Fibroblast of skin of right quadriceps (primary cell): ENCODE results near the gene UQCC2.

Experiments
- DNase-seq: peaks from one replicate; pipeline ENCODE4 v3.0.0-alpha.2; 2013

UQCC2 gene

DNA sequence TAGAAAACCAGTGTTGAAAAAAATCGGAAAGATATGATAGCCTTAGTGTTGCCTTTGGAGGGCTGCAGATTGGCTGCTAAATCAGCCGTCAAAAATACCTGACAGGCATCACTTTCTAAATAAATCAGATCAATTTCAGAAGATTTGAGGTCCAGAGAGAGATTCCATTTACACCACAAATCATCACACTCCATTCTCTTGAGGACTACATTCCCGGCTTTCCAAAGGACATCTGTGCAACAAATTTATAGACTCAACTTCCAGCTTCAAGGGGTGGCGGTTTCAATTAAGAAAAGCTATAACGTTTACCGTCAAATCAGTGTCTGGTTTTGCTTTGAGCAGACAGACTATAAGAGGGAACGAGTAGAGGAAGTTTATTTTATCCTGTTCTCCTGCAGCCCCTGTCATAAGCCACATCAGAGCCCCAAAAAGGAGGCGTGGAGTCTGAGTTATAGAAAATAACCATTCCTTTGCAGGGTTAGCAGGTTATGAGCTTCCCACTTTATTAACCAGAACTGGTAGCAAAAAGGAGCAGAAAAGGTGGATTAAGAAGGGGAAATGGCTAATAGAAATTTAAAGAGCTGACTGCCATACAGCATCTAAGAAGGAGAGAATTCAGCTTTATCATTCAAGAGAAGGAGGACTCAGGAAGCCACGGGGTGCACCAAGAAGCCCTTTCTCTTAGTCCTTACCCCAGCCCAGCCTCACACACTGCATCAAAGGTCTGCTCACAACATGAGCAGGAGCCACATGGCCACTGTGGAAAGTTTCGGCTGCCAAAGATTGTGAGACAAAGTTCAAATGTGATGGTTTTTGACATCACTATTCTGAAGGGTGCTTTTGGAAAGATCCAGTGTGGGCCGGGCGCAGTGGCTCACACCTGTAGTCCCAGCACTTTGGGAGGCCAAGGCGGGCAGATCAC, 12.9 kb upstream of the UQCC2 start:
- no peak for DNase-seq

DNA sequence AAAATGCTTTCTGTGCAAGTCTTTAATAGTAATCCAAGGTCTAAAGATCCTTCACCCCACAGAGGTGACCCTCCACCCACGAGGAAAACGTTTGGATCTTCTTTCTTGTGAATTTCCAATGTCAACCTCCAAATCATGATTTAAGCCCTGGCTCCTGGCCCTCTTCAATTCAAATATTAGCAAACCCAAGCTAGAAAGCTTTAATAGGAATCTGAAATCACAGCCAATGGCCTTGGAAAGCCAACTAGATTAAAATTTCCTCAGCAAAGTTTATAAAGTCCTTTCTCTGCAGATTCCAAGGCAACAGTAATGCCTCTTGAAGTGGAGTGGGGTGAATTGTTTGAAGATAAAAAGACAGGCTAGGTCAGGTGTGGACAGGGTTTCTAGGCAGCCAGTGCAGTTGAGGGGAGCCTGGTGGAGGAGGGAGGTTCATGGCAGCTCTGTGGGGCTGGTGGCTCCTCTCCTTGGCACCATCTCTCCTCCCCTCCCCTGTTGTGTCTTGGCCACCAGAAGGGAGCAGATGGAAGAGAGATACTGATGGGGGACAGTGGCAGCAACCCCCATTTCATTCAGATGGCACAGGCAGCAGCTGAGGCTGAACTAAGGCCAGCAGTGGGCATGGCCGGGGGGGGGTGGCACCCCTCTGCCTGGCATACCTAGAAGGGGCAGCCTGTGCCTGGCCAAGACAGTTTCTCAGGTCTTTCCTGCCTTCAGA, 12.0 kb upstream of the UQCC2 start:
- DNase-seq = no peak

DNA sequence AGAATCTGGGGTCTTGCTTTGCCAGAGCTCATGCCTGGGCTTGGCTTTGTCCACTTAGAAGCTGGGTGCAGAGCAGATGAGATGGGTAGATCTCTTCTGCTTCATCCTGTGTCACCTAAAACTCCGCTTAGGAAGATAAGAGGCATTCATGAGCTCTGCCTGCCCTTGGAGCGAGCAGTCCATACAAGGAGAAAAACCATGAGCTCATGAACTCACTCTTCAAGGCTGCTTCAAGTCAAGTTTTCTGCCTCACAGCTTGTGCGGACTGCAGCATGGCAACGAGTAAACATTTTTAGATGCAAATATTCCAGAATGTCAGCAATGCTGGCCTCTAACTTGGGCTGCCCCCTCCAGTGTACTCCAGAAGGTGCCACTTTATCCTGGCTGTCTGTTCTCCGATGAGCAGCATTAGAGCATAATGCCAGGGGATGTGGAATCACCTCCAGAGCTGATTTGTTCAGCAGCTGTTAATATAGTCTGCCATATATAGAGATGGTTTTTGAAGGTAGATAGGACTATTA, 10.7 kb upstream of the UQCC2 start:
- no peak for DNase-seq

DNA sequence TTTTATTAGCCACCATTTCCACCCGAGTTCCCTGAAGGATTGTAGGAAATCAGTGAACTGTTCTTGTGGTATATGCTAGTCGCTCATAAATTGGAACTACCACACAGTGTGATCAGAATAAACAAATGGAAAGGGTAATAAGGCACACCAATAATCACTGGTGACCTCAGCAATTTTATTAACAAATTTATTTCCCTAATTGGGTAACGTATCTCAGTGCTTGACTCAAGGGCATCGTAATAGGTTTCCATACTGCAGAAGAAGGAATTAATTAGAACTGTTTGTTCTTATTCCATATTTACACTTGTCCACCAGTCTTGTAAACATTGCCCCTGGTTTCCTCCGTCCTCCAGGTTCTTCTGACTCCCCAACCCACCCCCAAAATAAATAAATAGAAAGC, 10.0 kb upstream of the UQCC2 start:
- no peak for DNase-seq

DNA sequence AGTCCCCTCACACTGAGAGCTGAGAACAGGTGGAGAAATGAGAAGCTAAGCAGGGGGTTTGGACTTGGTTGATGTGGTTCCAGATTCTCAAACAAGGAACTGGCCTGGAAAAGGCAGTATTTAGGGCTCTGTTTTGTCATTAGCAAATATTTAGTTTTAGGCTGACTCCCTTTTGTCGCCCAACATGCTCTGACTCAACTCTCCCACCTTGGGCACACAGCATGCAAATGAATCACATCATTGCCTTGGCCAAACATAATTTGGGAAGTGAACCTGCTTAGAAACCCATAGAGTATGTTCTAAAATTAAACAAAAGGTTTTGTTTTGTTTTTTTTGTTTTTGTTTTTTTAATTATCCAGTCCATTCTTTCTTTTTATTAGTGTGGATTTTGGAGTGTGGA, 9.5 kb upstream of the UQCC2 start:
- no peak for DNase-seq

DNA sequence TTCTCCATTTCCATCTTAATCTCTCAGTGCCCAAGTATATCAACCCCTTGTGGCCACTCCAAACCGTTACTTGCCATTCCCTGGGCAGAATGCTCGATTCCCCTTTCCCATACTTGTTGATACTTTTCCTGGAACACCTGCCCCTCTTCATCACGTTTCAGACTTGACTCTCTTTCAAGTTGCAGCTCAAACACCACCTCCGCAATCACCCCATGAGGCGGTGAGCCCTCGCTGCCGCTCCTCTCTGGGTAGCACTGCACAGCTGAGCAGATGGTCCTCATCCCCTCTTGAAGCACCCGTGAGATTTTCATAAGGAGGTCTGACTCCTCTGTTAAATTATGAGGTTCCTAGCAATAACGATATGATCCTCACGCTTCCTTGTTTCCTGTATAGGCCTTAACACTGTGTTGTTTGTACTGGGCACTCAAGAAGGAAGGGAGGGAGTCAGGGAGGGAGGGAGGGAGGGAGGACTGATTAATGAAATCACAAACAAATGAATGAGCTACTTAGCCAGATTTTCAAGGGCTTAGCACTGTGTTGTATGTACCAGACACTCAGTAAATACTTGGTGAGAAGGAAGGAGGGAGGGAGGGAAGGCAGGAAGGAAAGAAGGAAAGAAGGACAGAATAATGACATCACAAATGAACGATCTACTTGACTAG, 8.0 kb upstream of the UQCC2 start:
- DNase-seq = no peak

DNA sequence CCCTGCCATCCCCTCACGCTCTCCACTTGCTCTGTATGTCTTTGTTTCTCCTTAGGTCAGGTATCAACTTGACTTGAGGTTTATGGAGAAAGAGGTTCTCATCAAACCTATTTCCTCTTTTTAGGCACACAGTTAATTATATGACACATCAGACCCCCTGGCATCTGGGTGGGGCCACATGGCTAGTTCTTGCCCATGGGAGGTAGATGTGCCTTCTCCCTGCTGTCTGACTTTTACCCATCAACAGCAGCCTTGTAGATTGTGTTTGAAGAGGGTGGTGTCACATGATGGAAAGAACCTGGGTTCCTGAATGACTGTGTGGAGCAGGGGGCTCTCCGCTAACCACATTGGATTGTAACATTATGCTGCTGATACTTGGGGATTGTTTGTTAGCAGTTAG, 7.2 kb upstream of the UQCC2 start:
- no peak for DNase-seq

DNA sequence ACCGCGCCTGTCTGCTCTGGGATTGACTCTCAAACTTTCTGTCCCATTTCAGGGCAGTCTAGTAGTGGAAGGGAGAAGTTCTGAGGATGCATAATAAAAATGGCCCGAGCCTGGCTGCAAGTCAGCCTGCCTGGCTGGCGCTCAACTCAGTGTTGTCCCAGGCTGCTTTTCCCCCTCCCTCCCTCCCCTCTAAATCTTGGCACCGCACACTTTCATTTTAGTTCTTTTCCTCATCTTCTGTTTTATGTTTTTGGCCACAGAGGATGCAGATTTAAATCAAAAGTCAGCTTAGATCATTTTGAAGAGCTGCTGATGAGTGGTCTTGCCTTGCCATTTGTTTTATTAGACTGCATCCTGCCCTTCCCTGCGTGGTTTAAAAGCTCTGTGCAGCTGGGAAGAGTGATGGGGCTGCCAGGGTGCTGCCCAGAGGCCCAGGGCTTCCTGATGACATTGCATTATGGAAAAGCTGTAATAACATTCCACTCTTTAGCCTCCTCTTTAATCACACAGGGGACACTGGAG, 6.5 kb upstream of the UQCC2 start:
- DNase-seq = peak; percentile 29

DNA sequence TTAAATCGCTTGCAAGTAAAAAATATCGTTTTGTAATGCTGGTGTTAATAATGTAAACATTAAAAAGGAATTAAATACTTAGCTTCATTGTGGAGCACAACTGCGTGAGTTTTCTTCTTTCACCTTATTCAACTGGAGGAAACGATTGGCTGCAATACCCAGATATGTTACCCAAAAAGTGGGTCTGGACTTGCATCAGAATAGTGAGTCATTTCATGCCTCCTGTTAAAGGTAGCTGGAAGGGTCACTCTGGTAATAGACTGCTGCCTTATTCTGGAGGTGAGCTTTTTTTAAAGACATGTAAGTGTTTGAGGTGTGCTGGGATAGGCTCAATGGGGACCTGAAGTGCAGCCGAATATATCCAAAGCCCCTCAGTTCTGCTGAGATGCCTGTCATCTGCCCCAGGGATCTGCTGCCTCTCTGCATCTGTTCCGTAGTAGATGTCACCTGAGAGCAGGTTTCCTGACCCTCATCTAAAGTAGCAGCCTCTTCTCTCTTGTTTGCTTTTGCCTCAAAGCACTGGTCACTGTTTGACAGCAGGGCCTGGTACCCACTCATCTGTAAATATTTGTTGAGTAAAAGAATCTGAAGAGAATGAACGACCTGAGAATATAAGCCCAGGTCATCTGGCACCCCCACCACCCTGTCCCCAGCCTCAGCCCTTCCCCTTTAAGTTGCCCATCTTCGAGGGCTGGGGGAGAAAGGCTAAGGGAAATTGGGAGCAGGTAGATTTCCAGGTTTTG, 5.6 kb upstream of the UQCC2 start:
- DNase-seq = no peak

DNA sequence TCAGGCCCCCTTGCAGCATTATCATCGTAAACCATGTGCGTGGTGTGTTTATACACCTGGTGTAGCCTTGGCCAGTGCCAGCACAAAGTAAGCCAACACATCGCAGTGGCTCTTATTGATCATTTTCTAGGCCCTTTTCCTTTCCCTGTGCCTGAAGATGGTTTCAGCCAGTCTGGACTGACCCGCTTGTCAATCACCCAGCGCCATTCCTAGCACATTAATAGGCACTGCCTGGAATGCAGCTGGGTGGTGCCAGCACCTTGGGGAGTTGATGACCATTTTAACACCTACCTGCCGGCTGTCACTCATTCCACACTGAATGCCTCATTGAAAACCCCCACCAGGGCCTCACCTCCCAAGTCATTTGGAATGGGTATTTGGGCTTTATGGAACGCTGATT, 4.9 kb upstream of the UQCC2 start:
- DNase-seq = no peak

DNA sequence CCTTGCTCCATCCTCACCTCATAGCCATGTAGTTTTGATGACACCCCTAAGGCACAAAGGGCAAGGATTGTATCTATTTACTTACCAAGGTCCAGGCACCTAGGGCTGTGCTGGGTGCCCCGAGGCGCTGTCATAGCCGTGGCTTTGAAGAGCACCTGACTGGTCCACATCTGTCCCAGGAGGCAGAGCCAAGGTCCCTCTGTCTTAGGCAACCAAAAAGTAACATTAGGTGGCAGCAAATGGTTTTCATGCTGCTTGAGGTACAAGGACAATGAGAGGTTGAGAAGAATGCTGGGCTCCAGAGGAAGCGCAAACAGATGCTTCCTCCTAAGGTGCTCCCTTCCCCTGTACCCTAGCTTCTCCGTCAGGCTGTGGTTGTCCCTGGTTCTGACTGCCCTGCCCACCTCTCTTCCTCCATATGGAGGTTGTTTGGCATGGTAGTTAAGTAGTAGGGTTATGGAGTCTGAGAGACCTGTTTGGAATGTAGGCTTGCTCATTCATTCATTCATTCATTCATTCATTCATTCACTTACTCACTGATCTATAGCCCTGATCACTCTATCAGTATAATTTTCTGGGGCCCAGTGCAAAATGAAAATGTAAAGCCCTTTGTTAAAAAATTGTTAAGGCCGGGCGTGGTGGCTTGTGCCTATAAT, 3.0 kb upstream of the UQCC2 start:
- DNase-seq = no peak

DNA sequence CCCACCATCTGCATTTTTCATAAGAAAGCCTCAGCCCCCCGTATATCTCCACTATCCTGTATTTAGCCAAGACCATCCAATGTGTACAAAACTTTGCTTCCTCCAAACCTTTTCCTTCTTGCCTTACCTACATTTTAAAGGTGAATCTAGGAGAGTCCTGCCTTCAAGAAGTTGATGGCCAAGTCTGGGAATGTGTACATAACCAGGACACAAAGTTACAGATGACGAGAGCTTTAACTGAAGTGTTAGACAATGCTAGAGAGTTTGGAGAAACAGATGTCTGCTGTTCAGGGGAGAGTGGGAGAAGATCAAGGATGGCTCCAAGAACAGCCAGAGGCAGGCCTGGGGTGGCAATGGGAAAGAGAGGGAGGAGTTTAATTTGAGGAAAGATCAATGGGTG, 2.3 kb upstream of the UQCC2 start:
- DNase-seq = no peak

DNA sequence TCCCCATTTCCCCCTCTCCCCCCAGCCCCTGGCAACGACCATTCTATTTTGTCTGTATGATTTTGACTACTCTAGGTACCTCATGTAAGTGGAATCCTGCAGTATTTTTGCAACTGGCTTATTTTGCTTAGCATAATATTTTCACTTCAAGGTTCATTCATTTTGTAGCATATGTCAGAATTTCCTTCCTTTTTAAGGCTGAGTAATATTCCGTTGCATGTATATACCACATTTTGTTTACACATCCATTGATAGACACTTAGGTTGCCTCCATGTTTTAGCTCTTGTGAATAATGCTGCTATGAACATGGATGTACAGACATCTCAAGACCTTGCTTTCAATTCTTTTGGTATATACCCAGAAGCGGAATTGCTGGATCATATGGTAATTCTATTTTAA, 1.4 kb upstream of the UQCC2 start:
- no peak for DNase-seq

DNA sequence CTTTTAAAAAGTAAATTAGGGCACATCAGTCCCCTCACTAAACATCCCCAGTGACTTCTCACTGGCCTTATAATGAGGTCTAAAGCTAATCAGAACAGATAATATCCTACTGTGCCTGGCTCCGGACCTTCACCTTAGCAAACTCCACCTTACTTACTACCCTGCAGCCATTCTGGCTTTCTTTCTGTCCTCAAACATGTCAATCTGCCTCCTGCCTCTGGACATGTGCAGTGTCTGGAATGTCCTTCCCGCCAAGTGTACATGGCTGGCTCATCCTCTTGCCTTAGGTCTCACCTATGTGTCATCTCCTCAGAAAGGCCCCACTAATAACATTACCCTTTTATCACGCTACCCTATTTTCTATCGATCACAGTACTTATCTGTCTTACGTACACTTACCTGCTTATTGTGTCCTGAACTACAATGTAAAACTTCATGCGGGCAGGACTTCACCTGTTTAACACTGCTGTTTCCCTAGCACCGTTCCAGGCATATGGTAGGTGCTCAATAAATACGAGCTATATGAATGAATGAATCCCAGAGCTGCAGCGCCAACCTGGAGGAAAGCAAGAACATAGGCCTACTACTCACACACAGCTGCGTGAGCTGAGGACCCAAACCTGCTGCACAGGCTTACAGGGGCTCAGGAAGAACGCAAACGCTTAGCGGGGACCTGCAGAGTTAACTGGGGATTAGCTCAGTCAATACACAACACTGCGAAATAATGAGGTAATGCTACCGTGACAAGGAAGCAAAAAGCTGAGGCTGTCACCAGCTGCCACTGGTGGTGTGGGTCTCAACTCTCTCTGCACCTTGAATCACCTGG, 991 bp downstream of the UQCC2 start:
- no peak for DNase-seq

DNA sequence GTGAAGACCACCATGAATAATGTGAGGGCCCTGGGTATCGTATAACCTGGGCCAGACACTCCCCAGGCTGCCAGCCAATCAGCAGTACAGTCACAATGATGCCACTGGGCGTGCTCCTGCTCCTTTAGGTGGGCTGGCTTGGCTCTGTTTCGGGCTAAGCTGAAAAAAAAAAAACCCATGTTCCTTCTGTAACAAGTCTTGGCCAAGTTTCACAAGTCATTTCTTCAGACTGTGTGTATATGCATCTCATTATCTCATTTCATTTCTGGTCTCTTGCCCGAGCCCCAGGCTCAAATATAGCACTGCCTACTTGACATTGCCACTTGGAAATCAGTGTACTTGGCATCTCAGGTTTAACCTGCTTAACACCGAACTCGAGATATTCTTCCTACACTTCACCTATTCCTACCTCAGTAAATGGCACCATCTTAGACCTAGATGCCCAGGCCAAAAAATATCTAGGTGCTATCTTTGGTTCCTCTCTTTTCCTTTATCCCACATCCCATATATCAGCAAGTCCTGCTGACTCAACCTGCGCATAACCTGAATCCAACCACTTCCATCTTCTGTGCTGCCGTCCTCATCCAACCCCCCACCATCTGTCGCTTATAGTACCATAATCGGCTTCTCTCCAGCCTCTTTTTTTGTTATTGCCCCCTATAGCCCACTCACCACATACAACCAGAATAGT, 1.8 kb downstream of the UQCC2 start:
- DNase-seq = no peak

DNA sequence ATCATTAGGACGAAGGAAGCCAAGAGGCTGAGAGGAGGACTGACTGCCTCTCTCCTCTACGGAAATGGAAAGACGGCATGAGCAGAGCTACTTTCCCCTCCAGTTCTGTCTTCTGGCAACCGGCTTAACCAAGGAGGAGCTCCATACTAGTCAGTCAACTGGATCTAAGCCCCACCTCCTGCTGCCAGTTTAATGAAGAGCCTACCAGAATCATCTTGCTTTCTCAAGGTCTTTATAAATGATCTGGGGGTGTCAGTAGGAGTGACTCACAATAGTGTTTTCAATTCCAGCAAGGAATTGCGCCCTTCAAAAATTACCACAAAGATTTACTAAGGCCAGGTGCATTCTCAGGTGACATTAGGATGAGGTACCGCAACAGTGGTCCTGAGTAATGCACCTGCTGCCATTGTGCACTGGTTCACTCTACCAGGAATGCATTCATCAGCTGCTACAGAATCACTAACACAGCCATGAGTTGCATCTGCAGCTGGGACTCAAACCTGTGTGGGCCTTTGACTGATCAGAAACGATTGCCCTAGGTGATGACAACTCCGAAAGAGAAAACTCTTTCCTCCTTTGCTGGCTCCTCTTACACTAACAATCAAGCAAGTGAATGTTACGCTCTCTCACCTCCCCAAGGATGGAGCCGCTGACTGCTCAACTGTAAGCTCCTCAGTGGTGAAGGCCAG, 2.8 kb downstream of the UQCC2 start:
- no peak for DNase-seq

DNA sequence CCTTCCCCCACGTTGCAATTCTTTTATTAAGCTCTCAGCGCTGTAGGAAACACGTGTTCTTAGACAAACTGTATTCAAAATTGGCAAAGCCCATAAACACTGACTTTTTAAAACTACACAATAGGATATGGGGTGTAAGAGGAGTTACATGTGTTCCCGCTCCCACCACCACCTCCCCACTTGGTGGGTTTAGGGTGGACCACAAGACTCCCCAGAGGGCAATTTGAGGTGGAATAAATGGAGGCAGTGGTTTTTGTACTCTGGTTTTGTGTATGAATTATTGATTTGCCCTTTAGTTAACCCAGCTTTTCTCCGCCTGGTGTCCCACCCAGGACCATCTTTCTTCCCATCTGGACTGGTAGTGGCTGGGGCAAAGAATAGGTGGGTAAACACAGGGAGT, 3.7 kb downstream of the UQCC2 start:
- DNase-seq = no peak

DNA sequence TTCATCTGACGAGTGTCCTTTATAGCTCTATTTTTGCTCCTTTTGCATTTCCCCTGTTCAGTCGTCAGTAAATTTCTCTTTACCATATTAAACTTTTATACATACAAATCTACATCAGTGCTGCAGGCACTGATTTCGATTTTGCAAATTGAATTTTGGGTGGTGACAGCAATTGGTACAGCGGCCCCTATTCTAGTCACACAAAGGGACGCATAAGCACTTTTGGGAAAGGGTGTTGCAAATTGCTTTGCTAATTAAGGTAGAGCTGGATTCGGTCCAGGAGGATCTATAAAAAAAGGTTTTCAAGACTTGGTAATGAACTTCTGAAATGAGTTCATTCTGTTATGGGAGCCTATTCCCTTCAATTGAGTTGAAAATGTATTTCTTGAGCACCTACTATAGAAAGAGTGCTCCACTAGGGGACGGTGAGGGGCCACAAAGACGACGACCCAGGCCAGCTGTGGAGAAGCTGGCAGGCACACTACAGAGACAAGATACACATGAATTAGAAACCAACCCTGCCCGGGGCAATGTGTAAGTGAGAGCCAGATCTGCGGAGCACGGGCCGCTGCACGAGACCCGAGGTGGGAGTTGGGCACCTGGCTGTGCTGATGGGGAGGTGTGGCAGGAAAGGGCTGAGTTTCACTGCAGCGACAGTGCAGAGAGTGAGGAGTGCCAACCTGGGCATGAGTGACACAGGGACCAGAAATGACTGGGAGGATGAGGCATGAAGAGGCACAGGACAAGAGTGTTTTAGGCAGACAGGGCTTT, 5.4 kb downstream of the UQCC2 start:
- no peak for DNase-seq

DNA sequence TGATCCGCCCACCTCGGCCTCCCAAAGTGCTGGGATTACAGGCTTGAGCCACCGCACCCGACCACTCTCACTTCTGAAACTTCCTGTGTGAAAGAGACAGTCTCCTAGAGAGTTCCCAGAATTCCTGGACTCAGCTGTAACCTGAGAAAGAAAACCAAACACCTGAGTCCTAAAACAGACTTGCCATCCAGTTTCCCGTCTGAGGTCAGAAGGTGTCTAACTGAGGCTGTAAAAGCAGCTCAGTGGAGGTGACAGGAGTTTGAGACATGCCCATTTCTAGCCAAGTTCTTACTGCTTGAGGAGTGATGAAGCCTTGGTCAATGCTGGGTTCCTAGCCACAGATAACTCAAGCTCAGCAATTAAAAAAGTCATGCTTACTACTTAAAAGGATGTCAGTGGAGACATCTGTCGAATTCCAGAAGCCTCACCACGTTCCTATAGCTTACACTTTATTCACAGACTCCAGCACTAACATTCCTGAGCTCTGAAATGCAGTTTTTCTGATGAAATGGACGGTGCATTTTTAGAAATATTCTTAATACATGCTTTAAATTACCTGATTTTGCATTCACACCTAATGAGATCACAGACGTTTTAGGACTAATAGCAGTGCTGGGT, 6.1 kb downstream of the UQCC2 start:
- DNase-seq = peak; percentile 70
